Dedifferentiated amniotic fluid mesenchymal stem cell (primary cell): ENCODE measurements around the gene ZFHX3.
"Not testable (repeated sequence)": the region's sequence is repeated elsewhere in the genome, so short reads cannot be mapped to it uniquely, and the experiment has no call there.

ENCODE experiments used
- DNase-seq: peaks from one replicate; pipeline ENCODE4 v3.0.0-alpha.2; 2016; ENCODE audit errors: extremely low spot score

Gene ZFHX3

GRCh38 chr16:73023752-73024570 is 24.0 kb downstream of the ZFHX3 start:
- DNase-seq = no peak

DNA sequence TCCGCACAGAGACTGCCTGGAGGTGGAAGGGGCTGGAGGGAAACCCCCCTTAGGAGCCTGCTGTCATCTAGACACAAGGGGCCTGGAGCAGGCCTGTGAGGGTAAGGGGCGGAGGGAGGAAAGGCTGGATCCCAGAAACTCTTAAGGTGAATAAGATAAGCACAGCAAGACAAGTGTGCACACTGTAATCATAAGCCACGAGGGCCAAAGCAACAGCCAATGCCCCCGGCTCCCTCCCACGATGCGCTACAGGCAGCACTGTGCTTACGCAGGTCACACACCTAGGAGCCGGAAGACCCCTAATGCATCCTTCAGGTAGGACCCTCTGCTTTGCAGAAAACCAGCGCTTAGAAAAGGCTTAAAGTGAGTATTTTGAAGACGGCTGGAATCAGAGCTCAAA is 24.6 kb downstream of the ZFHX3 start:
- DNase-seq = no peak

- DNase-seq = no peak
Observed at GRCh38 chr16:73022534-73022933, 25.4 kb downstream of the ZFHX3 start.

DNA sequence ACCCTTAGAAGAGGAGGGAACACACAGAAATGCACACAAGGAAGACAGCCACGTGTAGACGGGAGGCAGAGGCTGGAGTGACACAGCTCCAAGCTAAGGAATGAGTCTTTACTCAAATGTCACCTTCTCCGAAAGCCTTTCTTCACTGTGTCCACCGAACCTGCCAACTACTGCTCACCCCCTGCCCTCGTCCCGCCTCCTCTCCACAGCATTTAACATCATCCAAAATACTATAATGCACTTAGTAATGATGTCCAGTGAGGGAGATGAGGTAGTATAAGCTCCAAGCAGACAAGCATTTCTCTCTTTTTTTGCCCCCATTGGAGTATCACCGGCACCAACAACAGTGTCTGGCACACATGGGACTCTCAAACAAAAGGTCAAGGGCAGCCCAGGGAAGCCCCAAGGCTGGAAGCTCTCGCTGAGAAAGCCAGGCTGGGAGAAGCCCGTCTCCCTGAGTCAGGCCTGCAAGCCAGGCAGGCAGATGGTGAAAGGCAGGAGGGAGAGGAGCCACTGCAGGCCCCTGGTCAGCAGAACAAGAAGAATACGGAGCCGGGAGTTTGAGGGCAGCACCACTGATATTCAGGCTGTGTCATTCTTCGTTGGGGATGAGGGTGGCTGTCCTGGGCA is 25.9 kb downstream of the ZFHX3 start:
- no peak for DNase-seq

DNA sequence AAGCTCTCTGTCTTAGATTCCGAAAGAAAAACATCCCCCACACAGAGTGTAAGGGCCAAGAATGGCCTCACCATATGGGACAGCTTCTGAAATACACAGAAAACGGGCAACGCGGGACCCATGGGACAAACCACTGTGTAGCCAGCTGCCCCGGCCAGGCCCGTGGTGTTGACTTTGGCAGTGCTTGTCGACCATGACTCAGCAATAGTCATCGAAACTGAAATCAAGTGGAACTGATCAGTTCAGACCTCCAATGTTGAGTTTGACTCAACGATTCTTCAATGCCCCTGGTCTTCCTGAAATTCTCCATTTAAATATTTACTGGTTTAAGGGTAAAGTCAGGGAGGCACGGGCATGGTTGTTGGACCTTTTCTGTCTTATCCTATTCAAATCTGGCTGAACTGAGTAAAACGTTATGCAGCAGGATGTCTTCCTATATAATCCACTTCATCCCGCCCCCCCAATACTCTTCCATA is 27.5 kb downstream of the ZFHX3 start:
- DNase-seq = peak; percentile 90

DNA sequence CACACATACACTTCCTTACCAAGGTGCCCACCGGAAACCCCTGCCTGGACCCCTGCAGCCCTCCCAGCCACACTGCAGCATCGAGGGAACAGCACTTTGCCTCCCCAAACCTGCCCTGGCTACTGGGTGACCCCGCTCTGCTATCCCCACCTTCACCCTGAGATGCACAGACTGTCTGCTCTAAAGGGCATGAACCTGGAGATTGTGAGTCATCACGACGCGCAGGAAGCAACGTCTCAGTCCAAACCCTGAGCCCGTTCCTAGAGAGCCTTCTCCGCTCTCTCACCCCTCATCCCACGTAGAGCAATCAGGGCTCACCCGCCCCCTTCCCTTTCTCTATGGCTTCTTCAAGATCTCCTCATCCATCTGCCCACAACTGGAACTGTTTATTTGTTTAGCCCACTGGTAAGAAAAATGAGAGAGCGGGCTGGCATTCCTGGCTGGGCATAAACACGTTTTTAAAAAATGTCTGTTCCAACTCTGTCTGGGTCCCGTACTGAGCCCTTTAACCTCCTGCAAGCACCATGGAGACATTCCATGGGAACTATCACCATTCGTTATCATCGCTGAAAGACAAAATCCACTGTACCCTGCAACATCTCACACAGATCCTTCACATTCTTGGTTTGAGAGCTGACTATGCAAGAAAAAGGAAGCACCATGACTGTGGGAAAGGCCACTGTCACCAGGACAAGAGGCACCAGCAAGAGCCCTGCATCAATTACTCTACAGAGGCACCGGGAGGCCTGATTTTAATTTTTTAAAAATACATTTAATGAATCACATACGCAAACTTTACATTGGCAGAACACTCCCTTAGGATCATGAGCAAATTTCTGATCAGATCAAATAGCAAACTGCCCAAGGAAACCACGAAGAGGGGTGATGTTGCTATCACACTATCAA is 28.2 kb downstream of the ZFHX3 start:
- DNase-seq = peak; percentile 30

- DNase-seq = no peak
Observed at GRCh38 chr16:73018821-73019456, 29.0 kb downstream of the ZFHX3 start.

DNA sequence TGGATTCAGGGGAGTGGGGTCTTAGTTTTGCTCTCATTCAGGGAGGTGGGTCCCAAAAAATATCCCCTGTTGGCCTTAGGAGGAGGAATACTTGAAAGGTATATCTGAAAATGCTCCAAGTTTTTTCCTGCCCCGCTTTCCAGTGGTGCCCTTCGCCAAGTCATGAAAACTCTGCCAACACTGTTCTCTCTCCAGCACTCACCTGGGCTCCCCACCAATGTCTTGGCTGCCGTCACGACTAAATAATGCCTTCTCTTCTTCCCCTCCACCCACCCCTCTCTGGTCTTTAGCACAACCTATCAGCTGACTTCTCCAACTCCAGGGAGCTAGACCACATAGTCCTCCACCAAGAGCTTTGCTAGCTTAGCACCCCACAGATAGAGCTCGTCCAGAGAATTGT is 30.6 kb downstream of the ZFHX3 start:
- DNase-seq = no peak

GRCh38 chr16:73016488-73016830 is 31.5 kb downstream of the ZFHX3 start:
- no peak for DNase-seq

- DNase-seq = no peak
Observed at GRCh38 chr16:73015612-73016487, 32.1 kb downstream of the ZFHX3 start.

GRCh38 chr16:73014768-73015167 is 33.2 kb downstream of the ZFHX3 start:
- no peak for DNase-seq

- DNase-seq = no peak
Observed at GRCh38 chr16:73013974-73014373, 34.0 kb downstream of the ZFHX3 start.

DNA sequence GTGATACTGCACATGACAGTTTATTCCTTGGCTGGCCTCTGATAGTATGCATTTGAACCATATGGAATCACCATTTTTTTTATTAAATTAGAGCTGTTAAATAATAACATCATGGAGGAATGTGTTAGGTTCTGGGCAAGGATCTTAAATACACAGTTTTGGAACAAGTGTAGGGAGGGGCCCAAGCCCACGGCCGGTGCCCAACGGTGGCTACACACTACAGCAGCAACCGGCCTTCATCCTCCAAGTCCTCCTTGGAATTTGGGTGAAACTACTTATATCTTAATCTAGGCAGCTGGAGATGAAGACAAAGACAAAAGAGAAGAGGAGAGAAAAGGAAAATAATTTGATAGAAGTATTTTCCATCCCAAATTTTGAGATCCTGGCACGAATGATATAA is 35.6 kb downstream of the ZFHX3 start:
- DNase-seq = no peak

DNA sequence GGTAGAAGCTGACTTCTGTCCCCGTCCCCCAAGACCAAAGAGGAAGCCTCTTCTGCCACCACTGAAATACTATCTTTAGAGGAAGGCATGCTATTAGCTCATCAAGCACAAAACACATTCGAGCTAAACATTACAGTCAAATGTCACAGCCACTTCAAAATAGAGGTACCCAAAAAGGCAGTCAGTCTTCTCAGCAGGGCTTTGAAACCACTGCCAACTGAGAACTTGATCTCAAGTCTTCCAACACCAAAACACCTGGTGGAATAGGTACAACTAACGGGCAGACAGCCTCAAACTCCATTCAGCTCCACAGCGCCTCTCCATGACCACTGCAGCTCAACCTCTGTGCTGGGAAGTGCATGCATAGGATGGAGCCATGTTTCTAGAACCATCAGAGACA is 36.0 kb downstream of the ZFHX3 start:
- DNase-seq = no peak

GRCh38 chr16:73010150-73010676 is 37.7 kb downstream of the ZFHX3 start:
- no peak for DNase-seq

DNA sequence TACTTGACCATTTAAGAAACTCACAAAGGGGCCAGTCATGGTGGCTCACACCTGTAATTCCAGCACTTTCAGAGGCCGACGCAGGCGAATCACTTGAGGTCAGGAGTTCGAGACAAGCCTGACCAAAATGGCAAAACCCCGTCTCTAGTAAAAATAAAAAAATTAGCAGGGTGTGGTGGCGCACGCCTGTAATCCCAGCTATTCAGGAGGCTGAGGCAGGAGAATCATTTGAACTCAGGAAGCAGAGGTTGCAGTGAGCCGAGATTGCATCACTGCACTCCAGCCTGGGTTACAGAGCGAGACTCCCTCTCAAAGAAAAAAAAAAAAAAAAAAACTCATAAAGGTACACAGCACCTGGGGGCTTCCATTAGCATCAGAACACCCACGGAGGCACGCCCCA is 38.2 kb downstream of the ZFHX3 start:
- DNase-seq = not testable (repeated sequence)

DNA sequence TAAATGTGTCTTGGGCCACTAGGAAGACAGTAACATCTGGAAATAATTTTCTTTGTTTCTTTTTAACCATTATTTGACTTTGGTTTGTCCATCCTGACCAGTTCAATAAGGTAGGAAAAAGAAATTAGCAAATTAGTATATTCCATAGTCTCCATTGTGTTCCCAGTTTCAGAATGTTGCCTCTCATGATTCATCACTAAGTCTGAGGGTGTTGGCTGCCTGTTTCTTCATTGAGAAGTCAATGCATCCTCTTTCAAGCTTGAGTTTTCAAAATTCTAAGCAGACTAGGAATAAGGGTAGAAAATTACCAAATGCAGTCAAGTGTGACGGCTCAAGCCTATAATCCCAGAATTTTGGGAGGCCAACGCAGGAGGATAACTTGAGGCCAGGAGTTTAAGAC is 41.9 kb downstream of the ZFHX3 start:
- no peak for DNase-seq

GRCh38 chr16:73002866-73003265 is 45.1 kb downstream of the ZFHX3 start:
- peak; percentile 75 for DNase-seq

GRCh38 chr16:73000907-73001521 is 46.9 kb downstream of the ZFHX3 start:
- DNase-seq = no peak
